Astrocyte of the spinal cord (primary cell): ENCODE data around the gene PAK1.

Experiments used
- DNase-seq: peaks from one replicate; pipeline ENCODE4 v3.0.0; 2011; ENCODE audit warnings: low read depth, low spot score
- H3K4me3 ChIP-seq: 2 replicates; pipeline ENCODE4 v1.5.1; 2011; ENCODE audit warnings: low read depth, mild to moderate bottlenecking, low read length, moderate library complexity
- in situ Hi-C: cut with HindIII; loops from 2 replicates; pipeline ENCODE4 v1.10.0; 2017; ENCODE audit warnings: low sequenced_read_pairs
- TF ChIP-seq, protein P1 (sequence below): IDR thresholded peaks from 2 replicates; pipeline ENCODE4 v1.5.1; 2012; ENCODE audit warnings: low read depth, mild to moderate bottlenecking, low read length, inconsistent platforms

PAK1 gene

DNA sequence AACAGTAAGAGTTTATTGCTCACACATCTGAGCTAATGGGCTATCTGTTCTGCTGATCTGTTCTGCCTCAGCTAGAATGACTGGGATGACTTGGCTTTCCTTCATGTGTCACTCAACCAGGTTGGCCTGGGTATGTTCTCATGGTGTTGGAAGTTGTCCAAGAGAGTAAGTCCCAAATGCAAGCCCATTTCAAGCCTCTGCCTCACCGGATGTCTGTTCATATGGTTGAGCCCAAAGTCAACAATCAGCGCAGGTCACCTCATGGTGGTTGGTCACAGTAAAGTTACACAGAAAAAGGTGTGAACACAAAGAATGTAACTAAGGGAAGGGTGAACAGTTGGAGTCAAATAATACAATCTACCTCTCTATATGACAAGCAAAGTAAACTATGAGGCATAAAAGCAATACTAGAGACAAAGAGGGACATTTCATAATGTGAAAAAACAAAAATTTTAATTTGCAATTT is 174.3 kb downstream of the PAK1 start:
- no peak for DNase-seq
- TF ChIP-seq, protein P1, sequence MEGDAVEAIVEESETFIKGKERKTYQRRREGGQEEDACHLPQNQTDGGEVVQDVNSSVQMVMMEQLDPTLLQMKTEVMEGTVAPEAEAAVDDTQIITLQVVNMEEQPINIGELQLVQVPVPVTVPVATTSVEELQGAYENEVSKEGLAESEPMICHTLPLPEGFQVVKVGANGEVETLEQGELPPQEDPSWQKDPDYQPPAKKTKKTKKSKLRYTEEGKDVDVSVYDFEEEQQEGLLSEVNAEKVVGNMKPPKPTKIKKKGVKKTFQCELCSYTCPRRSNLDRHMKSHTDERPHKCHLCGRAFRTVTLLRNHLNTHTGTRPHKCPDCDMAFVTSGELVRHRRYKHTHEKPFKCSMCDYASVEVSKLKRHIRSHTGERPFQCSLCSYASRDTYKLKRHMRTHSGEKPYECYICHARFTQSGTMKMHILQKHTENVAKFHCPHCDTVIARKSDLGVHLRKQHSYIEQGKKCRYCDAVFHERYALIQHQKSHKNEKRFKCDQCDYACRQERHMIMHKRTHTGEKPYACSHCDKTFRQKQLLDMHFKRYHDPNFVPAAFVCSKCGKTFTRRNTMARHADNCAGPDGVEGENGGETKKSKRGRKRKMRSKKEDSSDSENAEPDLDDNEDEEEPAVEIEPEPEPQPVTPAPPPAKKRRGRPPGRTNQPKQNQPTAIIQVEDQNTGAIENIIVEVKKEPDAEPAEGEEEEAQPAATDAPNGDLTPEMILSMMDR: no peak
- H3K4me3 ChIP-seq: no peak overlapping the region
- in situ Hi-C loops: no loop called here

DNA sequence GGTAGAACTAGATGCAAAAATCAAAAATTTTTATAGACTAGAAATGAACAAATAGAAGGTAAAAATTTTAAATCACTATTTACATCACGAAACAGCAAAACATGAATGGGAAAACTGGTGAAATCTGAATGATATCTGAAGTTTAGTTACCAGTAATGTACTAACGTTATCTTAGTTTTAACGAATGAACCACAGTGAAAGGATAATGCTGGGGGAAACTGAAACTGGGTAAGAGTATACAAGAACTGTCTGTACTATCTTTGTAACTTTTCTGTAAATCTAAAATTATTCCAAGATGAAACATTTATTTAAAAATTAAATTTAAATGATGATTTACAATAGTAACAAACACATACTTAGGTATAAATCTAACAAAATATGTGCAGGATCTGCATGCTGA is 179.9 kb downstream of the PAK1 start:
- TF ChIP-seq, protein P1: no peak
- in situ Hi-C loops: no loop called here
- no peak overlapping the region for H3K4me3 ChIP-seq
- no peak for DNase-seq

DNA sequence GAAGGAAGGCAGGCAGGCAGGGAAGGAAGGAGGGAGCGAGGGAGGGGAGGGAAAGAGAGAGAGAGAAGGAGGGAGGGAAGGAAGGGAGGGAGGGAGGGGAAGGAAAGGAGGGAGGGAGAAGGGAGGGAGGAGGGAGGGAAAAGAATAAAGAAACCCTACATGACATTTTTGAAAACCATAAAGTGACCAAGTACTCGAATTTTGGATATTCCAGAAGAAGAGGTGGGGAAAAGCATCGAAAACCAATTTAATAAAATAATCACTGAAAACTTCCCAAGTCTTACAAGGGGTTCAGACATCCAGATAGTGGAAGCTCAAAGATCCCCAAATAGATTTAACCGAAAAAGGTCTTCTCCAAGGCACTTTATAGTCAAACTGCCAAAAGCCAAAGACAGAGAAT is 184.2 kb downstream of the PAK1 start:
- DNase-seq: no peak
- H3K4me3 ChIP-seq: no peak overlapping the region
- TF ChIP-seq, protein P1: no peak
- in situ Hi-C loops: no loop called here

DNA sequence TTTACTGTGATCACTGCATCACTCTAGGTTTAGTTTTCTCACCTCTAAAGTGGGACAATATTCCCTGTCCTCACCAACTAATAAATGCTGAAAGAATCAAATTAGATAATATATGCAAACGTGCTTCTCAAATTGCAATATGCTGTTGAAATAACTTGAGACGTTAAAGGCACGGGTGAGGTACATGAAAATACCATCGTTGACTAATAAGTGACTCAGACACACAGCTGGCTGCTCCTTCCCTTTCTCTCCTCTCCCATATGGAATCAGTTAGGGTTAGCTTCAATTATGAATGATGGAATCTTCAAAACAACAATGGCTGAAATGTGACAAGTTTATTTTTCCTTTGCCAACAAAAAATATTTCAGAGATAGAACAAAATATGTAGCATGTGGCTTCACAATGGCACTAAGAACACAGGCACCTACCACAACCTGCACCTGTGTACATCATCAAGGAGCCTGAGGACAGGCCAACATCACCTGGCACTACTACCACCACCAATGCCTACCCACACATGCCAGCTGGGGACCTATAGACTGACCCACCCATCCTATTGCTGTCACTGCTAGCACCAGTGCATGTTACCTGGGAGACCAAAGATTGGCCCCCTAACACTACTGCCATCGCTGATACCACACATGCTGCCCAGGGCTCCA is 186.2 kb downstream of the PAK1 start:
- DNase-seq: peak; percentile 88
- no peak overlapping the region for H3K4me3 ChIP-seq
- TF ChIP-seq, protein P1: no peak
- in situ Hi-C loops: no loop called here

DNA sequence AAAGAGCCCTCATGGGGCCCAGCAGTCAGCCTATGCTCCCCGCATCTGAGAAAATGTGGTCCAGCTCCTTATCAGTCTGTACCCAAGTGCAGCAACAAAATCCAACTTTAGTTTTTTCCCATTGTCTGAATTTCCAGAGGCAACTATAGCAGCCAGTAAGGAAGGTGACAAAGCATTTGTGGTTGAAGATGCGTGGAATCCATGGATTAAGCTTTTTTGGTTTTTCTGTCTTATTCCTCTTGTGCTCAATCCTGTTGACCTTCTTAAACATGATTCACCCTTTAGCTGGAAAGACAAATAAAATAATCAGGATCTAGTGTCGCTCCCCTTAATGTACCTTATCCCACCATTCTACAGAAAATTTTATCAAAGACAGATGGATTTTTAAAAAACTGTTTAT is 186.8 kb downstream of the PAK1 start:
- in situ Hi-C loops: no loop called here
- no peak overlapping the region for H3K4me3 ChIP-seq
- peak; percentile 7 for DNase-seq
- TF ChIP-seq, protein P1: no peak

DNA sequence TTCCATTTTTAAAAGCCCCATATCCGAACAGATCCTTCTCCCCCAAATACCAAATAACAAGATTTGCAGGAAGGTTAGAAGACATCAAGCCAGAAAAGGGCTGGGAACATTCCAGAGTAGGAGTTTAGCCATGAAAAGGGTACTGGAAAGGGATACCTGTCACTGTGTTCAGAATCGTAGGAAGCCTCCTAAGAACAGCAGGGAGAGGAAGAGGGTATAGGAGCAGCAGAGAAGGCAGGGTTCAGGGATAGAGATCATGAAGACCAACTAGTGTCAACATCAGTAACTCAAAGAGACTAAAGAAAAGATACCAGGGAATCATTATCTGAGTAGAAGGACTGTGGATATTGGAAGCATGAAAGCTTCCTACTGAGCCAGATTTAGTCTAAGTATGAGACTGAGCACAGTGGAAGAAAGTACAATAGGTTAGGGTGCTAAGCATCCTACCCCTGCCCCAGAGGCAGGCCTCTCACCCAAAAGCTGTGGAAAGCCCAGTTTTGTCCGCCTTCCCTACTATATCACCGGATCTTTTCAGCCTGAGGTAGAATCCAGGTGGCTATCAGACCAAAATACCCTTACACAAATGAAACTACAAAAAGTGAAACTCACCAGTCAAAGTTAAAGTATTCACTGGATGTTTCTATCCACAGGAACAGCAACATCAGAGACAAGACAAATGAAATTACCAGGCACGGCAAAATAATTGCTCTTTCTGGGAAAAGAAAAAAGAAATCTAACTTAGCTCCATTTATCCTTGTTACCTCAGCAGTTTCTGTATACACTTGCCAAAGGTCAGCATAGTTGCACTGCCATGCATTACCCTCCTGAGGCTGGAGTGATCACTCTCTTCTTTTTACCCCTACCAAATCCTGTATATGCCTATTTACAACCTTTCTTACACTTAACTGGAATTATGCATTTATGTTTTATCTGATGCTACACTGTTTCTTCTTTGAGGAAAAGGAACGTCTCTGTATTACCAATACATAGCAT is 189.1 kb downstream of the PAK1 start:
- no peak for DNase-seq
- H3K4me3 ChIP-seq: no peak overlapping the region
- TF ChIP-seq, protein P1: no peak
- in situ Hi-C loops: no loop called here
